ENCODE data around the gene MGST2.
A peak's percentile ranks its signal among the peaks of the same experiment; 100 is the strongest.

Gene MGST2

GRCh38 chr4:139663561-139664138 is 2.0 kb upstream of the MGST2 start:
- H3K9me3 ChIP-seq (ENCODE audit: control insufficient read depth, low read depth, low read length) = no peaks in the 10 kb centered on the region
- peaks cover 17% of the 10 kb centered on the region for H3K4me1 ChIP-seq (ENCODE audit: control insufficient read depth, low read depth, low read length)
- H3K27me3 ChIP-seq (ENCODE audit: control insufficient read depth, insufficient read depth, low read length) = no peaks in the 10 kb centered on the region
- no peak overlapping the region for H3K27ac ChIP-seq (ENCODE audit: low read length)
- no peak overlapping the region for H3K9ac ChIP-seq (ENCODE audit: low read length)
- no peak overlapping the region for H3K4me3 ChIP-seq (ENCODE audit: low read length)
- no peaks in the 10 kb centered on the region for H3K36me3 ChIP-seq (ENCODE audit: control insufficient read depth, low read depth, low read length)

- Histone ChIP-seq H3K27ac (ENCODE audit: low read length) (no peak overlapping the region), H3K9me3 (ENCODE audit: control insufficient read depth, low read depth, low read length) (no peaks in the 10 kb centered on the region), H3K4me1 (ENCODE audit: control insufficient read depth, low read depth, low read length) (peaks cover 20% of the 10 kb centered on the region)
Observed at GRCh38 chr4:139664442-139664841, 1.2 kb upstream of the MGST2 start.

GRCh38 chr4:139665079-139665689 is 435 bp upstream of the MGST2 start:
- Histone ChIP-seq H3K9ac (ENCODE audit: low read length) (peak overlapping the region; percentile 70), H3K27me3 (ENCODE audit: control insufficient read depth, insufficient read depth, low read length) (no peaks in the 10 kb centered on the region), H3K27ac (ENCODE audit: low read length) (no peak overlapping the region), H3K4me1 (ENCODE audit: control insufficient read depth, low read depth, low read length) (peaks cover 20% of the 10 kb centered on the region), H3K4me3 (ENCODE audit: low read length) (peak overlapping the region; percentile 74), H3K9me3 (ENCODE audit: control insufficient read depth, low read depth, low read length) (no peaks in the 10 kb centered on the region), H3K36me3 (ENCODE audit: control insufficient read depth, low read depth, low read length) (no peaks in the 10 kb centered on the region)

More at GRCh38 chr4:139664442-139664841, 1.2 kb upstream of the MGST2 start:
- no peaks in the 10 kb centered on the region for H3K36me3 ChIP-seq (ENCODE audit: control insufficient read depth, low read depth, low read length)
- H3K27me3 ChIP-seq (ENCODE audit: control insufficient read depth, insufficient read depth, low read length) = no peaks in the 10 kb centered on the region
- H3K4me3 ChIP-seq (ENCODE audit: low read length) = no peak overlapping the region
- H3K9ac ChIP-seq (ENCODE audit: low read length) = no peak overlapping the region

GRCh38 chr4:139666735-139667281 is 1.2 kb downstream of the MGST2 start:
- no peak overlapping the region for H3K27ac ChIP-seq (ENCODE audit: low read length)
- H3K9ac ChIP-seq (ENCODE audit: low read length) = no peak overlapping the region
- H3K36me3 ChIP-seq (ENCODE audit: control insufficient read depth, low read depth, low read length) = no peaks in the 10 kb centered on the region
- H3K27me3 ChIP-seq (ENCODE audit: control insufficient read depth, insufficient read depth, low read length) = no peaks in the 10 kb centered on the region
- peaks cover 20% of the 10 kb centered on the region for H3K4me1 ChIP-seq (ENCODE audit: control insufficient read depth, low read depth, low read length)
- no peaks in the 10 kb centered on the region for H3K9me3 ChIP-seq (ENCODE audit: control insufficient read depth, low read depth, low read length)
- H3K4me3 ChIP-seq (ENCODE audit: low read length) = peak overlapping the region; percentile 74

GRCh38 chr4:139668036-139668435 is 2.4 kb downstream of the MGST2 start:
- Histone ChIP-seq H3K4me3 (ENCODE audit: low read length) (no peak overlapping the region), H3K27ac (ENCODE audit: low read length) (no peak overlapping the region), H3K9me3 (ENCODE audit: control insufficient read depth, low read depth, low read length) (no peaks in the 10 kb centered on the region), H3K36me3 (ENCODE audit: control insufficient read depth, low read depth, low read length) (no peaks in the 10 kb centered on the region), H3K27me3 (ENCODE audit: control insufficient read depth, insufficient read depth, low read length) (no peaks in the 10 kb centered on the region), H3K4me1 (ENCODE audit: control insufficient read depth, low read depth, low read length) (peaks cover 20% of the 10 kb centered on the region), H3K9ac (ENCODE audit: low read length) (no peak overlapping the region)

GRCh38 chr4:139668658-139669201 is 3.1 kb downstream of the MGST2 start:
- Histone ChIP-seq H3K9me3 (ENCODE audit: control insufficient read depth, low read depth, low read length) (no peaks in the 10 kb centered on the region), H3K4me3 (ENCODE audit: low read length) (no peak overlapping the region), H3K9ac (ENCODE audit: low read length) (no peak overlapping the region), H3K27me3 (ENCODE audit: control insufficient read depth, insufficient read depth, low read length) (no peaks in the 10 kb centered on the region), H3K27ac (ENCODE audit: low read length) (no peak overlapping the region), H3K4me1 (ENCODE audit: control insufficient read depth, low read depth, low read length) (peaks cover 20% of the 10 kb centered on the region), H3K36me3 (ENCODE audit: control insufficient read depth, low read depth, low read length) (no peaks in the 10 kb centered on the region)

GRCh38 chr4:139669335-139669734 is 3.7 kb downstream of the MGST2 start:
- H3K36me3 ChIP-seq (ENCODE audit: control insufficient read depth, low read depth, low read length) = no peaks in the 10 kb centered on the region
- peaks cover 20% of the 10 kb centered on the region for H3K4me1 ChIP-seq (ENCODE audit: control insufficient read depth, low read depth, low read length)
- no peak overlapping the region for H3K9ac ChIP-seq (ENCODE audit: low read length)
- H3K9me3 ChIP-seq (ENCODE audit: control insufficient read depth, low read depth, low read length) = no peaks in the 10 kb centered on the region
- no peak overlapping the region for H3K27ac ChIP-seq (ENCODE audit: low read length)
- no peaks in the 10 kb centered on the region for H3K27me3 ChIP-seq (ENCODE audit: control insufficient read depth, insufficient read depth, low read length)
- H3K4me3 ChIP-seq (ENCODE audit: low read length) = no peak overlapping the region

- H3K27me3 ChIP-seq (ENCODE audit: control insufficient read depth, insufficient read depth, low read length) = no peaks in the 10 kb centered on the region
- H3K9ac ChIP-seq (ENCODE audit: low read length) = no peak overlapping the region
Observed at GRCh38 chr4:139669890-139670289, 4.3 kb downstream of the MGST2 start.

GRCh38 chr4:139670775-139671174 is 5.2 kb downstream of the MGST2 start:
- no peak overlapping the region for H3K27ac ChIP-seq (ENCODE audit: low read length)
- no peak overlapping the region for H3K4me3 ChIP-seq (ENCODE audit: low read length)
- no peaks in the 10 kb centered on the region for H3K36me3 ChIP-seq (ENCODE audit: control insufficient read depth, low read depth, low read length)
- no peak overlapping the region for H3K9ac ChIP-seq (ENCODE audit: low read length)
- no peaks in the 10 kb centered on the region for H3K9me3 ChIP-seq (ENCODE audit: control insufficient read depth, low read depth, low read length)
- no peaks in the 10 kb centered on the region for H3K27me3 ChIP-seq (ENCODE audit: control insufficient read depth, insufficient read depth, low read length)
- peaks cover 20% of the 10 kb centered on the region for H3K4me1 ChIP-seq (ENCODE audit: control insufficient read depth, low read depth, low read length)

More at GRCh38 chr4:139669890-139670289, 4.3 kb downstream of the MGST2 start:
- no peak overlapping the region for H3K4me3 ChIP-seq (ENCODE audit: low read length)
- no peaks in the 10 kb centered on the region for H3K36me3 ChIP-seq (ENCODE audit: control insufficient read depth, low read depth, low read length)
- H3K4me1 ChIP-seq (ENCODE audit: control insufficient read depth, low read depth, low read length) = peaks cover 20% of the 10 kb centered on the region
- H3K27ac ChIP-seq (ENCODE audit: low read length) = no peak overlapping the region
- no peaks in the 10 kb centered on the region for H3K9me3 ChIP-seq (ENCODE audit: control insufficient read depth, low read depth, low read length)

- no peak overlapping the region for H3K9ac ChIP-seq (ENCODE audit: low read length)
- H3K27me3 ChIP-seq (ENCODE audit: control insufficient read depth, insufficient read depth, low read length) = no peaks in the 10 kb centered on the region
- no peak overlapping the region for H3K4me3 ChIP-seq (ENCODE audit: low read length)
- H3K4me1 ChIP-seq (ENCODE audit: control insufficient read depth, low read depth, low read length) = peaks cover 9% of the 10 kb centered on the region
- H3K36me3 ChIP-seq (ENCODE audit: control insufficient read depth, low read depth, low read length) = no peaks in the 10 kb centered on the region
- no peaks in the 10 kb centered on the region for H3K9me3 ChIP-seq (ENCODE audit: control insufficient read depth, low read depth, low read length)
- H3K27ac ChIP-seq (ENCODE audit: low read length) = no peak overlapping the region
Observed at GRCh38 chr4:139672215-139672614, 6.6 kb downstream of the MGST2 start.

GRCh38 chr4:139672732-139673131 is 7.1 kb downstream of the MGST2 start:
- Histone ChIP-seq H3K27ac (ENCODE audit: low read length) (no peak overlapping the region), H3K9ac (ENCODE audit: low read length) (no peak overlapping the region), H3K4me3 (ENCODE audit: low read length) (no peak overlapping the region), H3K4me1 (ENCODE audit: control insufficient read depth, low read depth, low read length) (peaks cover 9% of the 10 kb centered on the region), H3K27me3 (ENCODE audit: control insufficient read depth, insufficient read depth, low read length) (no peaks in the 10 kb centered on the region), H3K36me3 (ENCODE audit: control insufficient read depth, low read depth, low read length) (no peaks in the 10 kb centered on the region), H3K9me3 (ENCODE audit: control insufficient read depth, low read depth, low read length) (no peaks in the 10 kb centered on the region)

Data from iPS-18a (cell line).